Natural killer cell treated with Interleukin-12 subunit alpha and Interleukin-12 subunit beta and Interleukin-15 and Interleukin-18, amount 100 ng/mL, for 72 hours (primary cell): ENCODE results near the gene CAND1. TPM values are rescaled to one million over a fixed set of nuclear protein-coding genes. Genes with fewer than 3 reads are reported as not detected.

Experiments
- ATAC-seq, 2 donors: fragments of 150-1000 bp; cut with Tn5 transposase in 1 of 2; sonication (Bioruptor Pico), chemical (Tn5 transposase) in 1 of 2; 2 replicates each; pipeline ENCODE4 v1.10.0; 2021
- DNase-seq: peaks from one replicate; pipeline ENCODE4 v3.0.0; 2022; ENCODE audit warnings: low spot score
- H3K27ac Mint-ChIP-seq, 2 donors: 1 replicate in 1 of 2; 2 replicates in 1 of 2; pipeline ENCODE4 v1.8.0; 2022; ENCODE audit warnings: mixed read lengths in 2 of 2, mild to moderate bottlenecking in 1 of 2, moderate library complexity in 1 of 2
- H3K27me3 Mint-ChIP-seq, 2 donors: 1 replicate in 1 of 2; 2 replicates in 1 of 2; pipeline ENCODE4 v1.8.0; 2022; ENCODE audit warnings: mixed read lengths in 2 of 2
- H3K36me3 Mint-ChIP-seq: one replicate; pipeline ENCODE4 v1.8.0; 2022; ENCODE audit warnings: mixed read lengths
- H3K4me1 Mint-ChIP-seq, 2 donors: 1 replicate in 1 of 2; 2 replicates in 1 of 2; pipeline ENCODE4 v1.8.0; 2022; ENCODE audit warnings: low read depth in 2 of 2, mixed read lengths in 2 of 2, mild to moderate bottlenecking in 1 of 2
- H3K4me3 Mint-ChIP-seq: one replicate; pipeline ENCODE4 v1.8.0; 2022; ENCODE audit warnings: mixed read lengths
- H3K9me3 Mint-ChIP-seq: 2 replicates; pipeline ENCODE4 v1.8.0; 2022; ENCODE audit warnings: mixed read lengths
- total RNA-seq, 2 donors: library from RNA; stranded (reverse); gene quantifications; one replicate each; pipeline ENCODE4 v1.2.3, GENCODE V29; 2022

The CAND1 gene
- total RNA-seq, 2 donors from 2014 or later = 140 to 161 TPM

GRCh38 chr12:67362526-67362925 is 93.4 kb downstream of the CAND1 start:
- Mint-ChIP-seq H3K4me1 (no peaks in the 10 kb centered on the region), H3K9me3 (no peaks in the 10 kb centered on the region), H3K27ac (no peak overlapping the region), H3K4me3 (no peak overlapping the region), H3K36me3 (no peaks in the 10 kb centered on the region), H3K27me3 (no peaks in the 10 kb centered on the region)
- ATAC-seq = no peak
- DNase-seq = no peak

DNA sequence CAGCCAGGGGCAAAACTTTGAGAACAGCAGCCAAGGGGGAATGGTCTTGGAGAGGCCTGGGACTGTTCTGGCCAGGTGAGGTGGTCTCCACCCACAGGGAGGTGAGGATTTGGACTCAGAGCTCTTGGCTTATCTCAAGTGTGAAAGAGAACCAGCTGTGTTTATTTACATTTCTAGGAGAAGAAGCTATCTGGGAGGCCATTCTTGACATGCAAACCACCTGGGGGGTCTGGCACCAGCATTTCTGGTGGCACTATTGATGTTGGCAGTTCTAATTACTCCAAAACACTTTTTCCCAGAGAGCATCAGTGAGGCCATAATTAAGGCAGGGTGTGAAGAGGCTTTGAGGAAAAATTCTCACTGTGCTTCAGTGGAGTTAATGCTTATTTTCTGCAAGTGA is 95.1 kb downstream of the CAND1 start:
- Mint-ChIP-seq H3K4me1 (no peaks in the 10 kb centered on the region), H3K9me3 (no peaks in the 10 kb centered on the region), H3K27ac (no peak overlapping the region), H3K27me3 (peaks cover 0 to 3% of the 10 kb centered on the region in 2 donors), H3K4me3 (no peak overlapping the region), H3K36me3 (no peaks in the 10 kb centered on the region)
- no peak for ATAC-seq
- no peak for DNase-seq

DNA sequence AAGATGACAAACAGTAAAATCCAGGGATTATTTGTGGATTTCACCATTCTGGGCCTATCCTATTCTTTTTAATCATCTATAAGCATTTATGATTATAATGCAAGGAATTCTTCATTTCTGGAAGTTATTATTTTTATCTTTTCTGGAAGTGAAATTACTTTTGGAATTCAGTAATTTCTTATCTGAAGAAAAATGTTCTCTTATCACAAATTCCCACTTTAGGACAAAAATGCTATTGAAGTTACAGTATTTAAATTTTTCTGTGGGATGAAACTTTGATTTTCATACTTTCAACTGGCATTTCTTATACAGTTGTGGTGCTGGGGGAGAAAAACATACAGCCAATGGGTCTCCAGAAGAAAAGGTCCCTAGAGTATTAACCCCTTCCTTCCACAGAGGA is 96.0 kb downstream of the CAND1 start:
- Mint-ChIP-seq H3K36me3 (no peaks in the 10 kb centered on the region), H3K4me3 (no peak overlapping the region), H3K9me3 (no peaks in the 10 kb centered on the region), H3K4me1 (no peaks in the 10 kb centered on the region), H3K27ac (no peak overlapping the region), H3K27me3 (peaks cover 0 to 3% of the 10 kb centered on the region in 2 donors)
- DNase-seq (no peak), ATAC-seq (no peak)

DNA sequence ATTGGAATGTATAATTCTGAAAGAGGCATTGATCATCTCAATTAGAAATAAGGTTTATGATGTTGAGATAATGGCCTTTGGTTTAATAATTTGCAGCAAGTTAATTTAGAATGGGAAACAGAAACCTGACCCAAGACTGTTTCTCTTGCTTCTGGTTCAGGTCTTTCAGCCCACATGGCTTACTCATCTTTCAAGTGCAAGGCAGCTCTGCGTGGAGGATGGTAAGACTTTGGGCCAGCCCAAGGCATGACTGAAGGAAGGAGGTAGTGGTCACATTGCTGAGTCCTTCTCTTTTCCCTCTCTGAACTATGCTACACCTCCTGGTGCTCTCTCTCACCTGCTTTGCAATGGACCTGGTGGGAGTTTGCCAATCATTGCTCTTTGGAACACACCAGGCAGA is 98.7 kb downstream of the CAND1 start:
- Mint-ChIP-seq H3K4me3 (no peak overlapping the region), H3K36me3 (peaks cover 8% of the 10 kb centered on the region), H3K4me1 (no peaks in the 10 kb centered on the region), H3K27ac (no peak overlapping the region), H3K27me3 (peaks cover 3 to 8% of the 10 kb centered on the region in 2 donors), H3K9me3 (no peaks in the 10 kb centered on the region)
- ATAC-seq (no peak), DNase-seq (no peak)
